Measurements from ENCODE around the gene PIH1D1. TPM values are rescaled to one million over a fixed set of nuclear protein-coding genes. Genes with fewer than 3 reads are reported as not detected.
A peak's percentile ranks its signal among the peaks of the same experiment; 100 is the strongest.

The PIH1D1 gene
- total RNA-seq, 1 donor from 2014 or later: 110 TPM

GRCh38 chr19:49443366-49444099, 8.1 kb downstream of the PIH1D1 start:
- Mint-ChIP-seq H3K9me3 (no peaks in the 10 kb centered on the region), H3K27ac (ENCODE audit: unreplicated experiment) (no peak overlapping the region), H3K36me3 (ENCODE audit: low read depth) (no peaks in the 10 kb centered on the region), H3K4me1 (peaks cover 19% of the 10 kb centered on the region), H3K4me3 (peak overlapping the region; percentile 86), H3K27me3 (ENCODE audit: low read depth) (peaks cover 55% of the 10 kb centered on the region)
- peak; percentile 87 for TF ChIP-seq CTCF (conservative IDR thresholded peaks at IDR 0.05)
- peak; percentile 96 for DNase-seq (ENCODE audit: low read depth, low spot score)

GRCh38 chr19:49442771-49443365, 8.7 kb downstream of the PIH1D1 start:
- DNase-seq (ENCODE audit: low read depth, low spot score): peak; percentile 72
- peaks cover 19% of the 10 kb centered on the region for H3K4me1 Mint-ChIP-seq
- no peak for TF ChIP-seq CTCF (conservative IDR thresholded peaks at IDR 0.05)
- H3K36me3 Mint-ChIP-seq (ENCODE audit: low read depth): no peaks in the 10 kb centered on the region
- peak overlapping the region; percentile 86 for H3K4me3 Mint-ChIP-seq
- H3K9me3 Mint-ChIP-seq: no peaks in the 10 kb centered on the region
- H3K27me3 Mint-ChIP-seq (ENCODE audit: low read depth): peaks cover 62% of the 10 kb centered on the region
- no peak overlapping the region for H3K27ac Mint-ChIP-seq (ENCODE audit: unreplicated experiment)

- TF ChIP-seq CTCF (conservative IDR thresholded peaks at IDR 0.05): no peak
- H3K4me3 Mint-ChIP-seq: peak overlapping the region; percentile 86
- H3K27me3 Mint-ChIP-seq (ENCODE audit: low read depth): peaks cover 67% of the 10 kb centered on the region
- H3K9me3 Mint-ChIP-seq: no peaks in the 10 kb centered on the region
- DNase-seq (ENCODE audit: low read depth, low spot score): no peak
- no peaks in the 10 kb centered on the region for H3K36me3 Mint-ChIP-seq (ENCODE audit: low read depth)
- H3K4me1 Mint-ChIP-seq: peaks cover 19% of the 10 kb centered on the region
- no peak overlapping the region for H3K27ac Mint-ChIP-seq (ENCODE audit: unreplicated experiment)
Observed at GRCh38 chr19:49442354-49442753, 9.3 kb downstream of the PIH1D1 start.

GRCh38 chr19:49441960-49442350, 9.7 kb downstream of the PIH1D1 start:
- peaks cover 71% of the 10 kb centered on the region for H3K27me3 Mint-ChIP-seq (ENCODE audit: low read depth)
- TF ChIP-seq CTCF (conservative IDR thresholded peaks at IDR 0.05): no peak
- no peaks in the 10 kb centered on the region for H3K36me3 Mint-ChIP-seq (ENCODE audit: low read depth)

GRCh38 chr19:49441210-49441959, 10.2 kb downstream of the PIH1D1 start, which contains the start of gene SLC17A7:
Gene SLC17A7 (minus strand): TSS chr19:49441527. CDS start chr19:49441379, 148 bp downstream.
- H3K4me1 Mint-ChIP-seq: peaks cover 19% of the 10 kb centered on the region
- peak within 1 kb of the TSS; percentile 86 for H3K4me3 Mint-ChIP-seq
- H3K27ac Mint-ChIP-seq (ENCODE audit: unreplicated experiment): no peak within 1 kb of the TSS
- TF ChIP-seq CTCF (conservative IDR thresholded peaks at IDR 0.05): no peak
- peaks cover 77% of the 10 kb centered on the region for H3K27me3 Mint-ChIP-seq (ENCODE audit: low read depth)
- DNase-seq (ENCODE audit: low read depth, low spot score): no peak
- H3K9me3 Mint-ChIP-seq: no peaks in the 10 kb centered on the region
- no peaks in the 10 kb centered on the region for H3K36me3 Mint-ChIP-seq (ENCODE audit: low read depth)

More at GRCh38 chr19:49441960-49442350, 9.7 kb downstream of the PIH1D1 start:
- Mint-ChIP-seq H3K27ac (ENCODE audit: unreplicated experiment) (no peak overlapping the region), H3K9me3 (no peaks in the 10 kb centered on the region), H3K4me1 (peaks cover 19% of the 10 kb centered on the region), H3K4me3 (peak overlapping the region; percentile 86)
- no peak for DNase-seq (ENCODE audit: low read depth, low spot score)
